ENCODE measurements around the gene JUN. TPM values are rescaled to one million over a fixed set of nuclear protein-coding genes. Genes with fewer than 3 reads are reported as not detected.
A peak's percentile ranks its signal among the peaks of the same experiment; 100 is the strongest.

The JUN gene
- total and polyA plus RNA-seq, 7 donors, result 42.8 to 233 (median 132) TPM

- no peak overlapping the region for H3K4me3 ChIP-seq
- no peak for TF ChIP-seq EP300 (IDR thresholded peaks at IDR 0.05)
- TF ChIP-seq POLR2AphosphoS5 (IDR thresholded peaks at IDR 0.05), result no peak
- no peak for TF ChIP-seq POLR2A (IDR thresholded peaks at IDR 0.05)
- TF ChIP-seq CTCF (IDR thresholded peaks at IDR 0.05), result no peak
- H3K27me3 ChIP-seq, result no peaks in the 10 kb centered on the region
- no peak for DNase-seq
- intact Hi-C loops (cut with DNase I), result no loop called here
- peak overlapping the region; percentile 70 to 83 (median 76) for H3K27ac ChIP-seq
- 51 to 83% methylated on average over 7 of the region's 7 CpGs for whole genome bisulfite sequencing, 2 donors
- H3K36me3 ChIP-seq, result no peaks in the 10 kb centered on the region
- H3K4me1 ChIP-seq, result peaks cover 0 to 19% (median 17%) of the 10 kb centered on the region in 4 donors
- no peaks in the 10 kb centered on the region for H3K9me3 ChIP-seq
These were observed 29.0 kb downstream of the JUN start for GRCh38 chr1:58754683-58755467.

- TF ChIP-seq POLR2AphosphoS5 (IDR thresholded peaks at IDR 0.05), result no peak
- intact Hi-C loops (cut with DNase I), result no loop called here
- Histone ChIP-seq H3K9me3 (no peaks in the 10 kb centered on the region), H3K4me1 (peaks cover 0 to 19% (median 17%) of the 10 kb centered on the region in 4 donors), H3K27ac (peak overlapping the region in 3 of 4 donors; percentile 74 to 83 (median 79)), H3K36me3 (no peaks in the 10 kb centered on the region), H3K4me3 (no peak overlapping the region), H3K27me3 (no peaks in the 10 kb centered on the region)
- no peak for DNase-seq
- WGBS, 2 donors, result 90 to 95% methylated on average over 3 of the region's 3 CpGs
These were observed 29.7 kb downstream of the JUN start for GRCh38 chr1:58754073-58754613.

GRCh38 chr1:58753431-58753866 is 30.4 kb downstream of the JUN start:
- peaks cover 0 to 19% (median 17%) of the 10 kb centered on the region in 4 donors for H3K4me1 ChIP-seq
- no peaks in the 10 kb centered on the region for H3K27me3 ChIP-seq
- DNase-seq, result no peak
- intact Hi-C loops (cut with DNase I), result no loop called here
- no peak overlapping the region for H3K4me3 ChIP-seq
- H3K9me3 ChIP-seq, result no peaks in the 10 kb centered on the region
- no peak for TF ChIP-seq CTCF (IDR thresholded peaks at IDR 0.05)
- TF ChIP-seq POLR2AphosphoS5 (IDR thresholded peaks at IDR 0.05), result no peak
- TF ChIP-seq EP300 (IDR thresholded peaks at IDR 0.05), result no peak
- no peak for TF ChIP-seq POLR2A (IDR thresholded peaks at IDR 0.05)
- H3K36me3 ChIP-seq, result no peaks in the 10 kb centered on the region
- H3K27ac ChIP-seq, result peak overlapping the region in 2 of 4 donors; percentile 22 to 64
- WGBS, 2 donors, result 83 to 90% methylated on average over 4 of the region's 4 CpGs

GRCh38 chr1:58749646-58750045 is 34.2 kb downstream of the JUN start:
- H3K4me3 ChIP-seq, result no peak overlapping the region
- no peaks in the 10 kb centered on the region for H3K36me3 ChIP-seq
- no peaks in the 10 kb centered on the region for H3K27me3 ChIP-seq
- H3K27ac ChIP-seq, result no peak overlapping the region
- no peak for DNase-seq
- H3K9me3 ChIP-seq, result no peaks in the 10 kb centered on the region
- H3K4me1 ChIP-seq, result peaks cover 0 to 1% (median under 1%) of the 10 kb centered on the region in 4 donors
- 92 to 93% methylated on average over 1 of the region's 1 CpG for WGBS, 2 donors
- no peak for TF ChIP-seq CTCF (IDR thresholded peaks at IDR 0.05)
- no peak for TF ChIP-seq POLR2A (IDR thresholded peaks at IDR 0.05)
- no peak for TF ChIP-seq EP300 (IDR thresholded peaks at IDR 0.05)
- TF ChIP-seq POLR2AphosphoS5 (IDR thresholded peaks at IDR 0.05), result no peak
- intact Hi-C loops (cut with DNase I), result loop anchor here (10.0 kb wide), 1 partner anchor 1195 kb away; no protein-coding TSS in a partner anchor

GRCh38 chr1:58748666-58749065 is 35.2 kb downstream of the JUN start:
- 41 to 55% methylated on average over 3 of the region's 3 CpGs for WGBS, 2 donors

More at GRCh38 chr1:58748666-58749065, 35.2 kb downstream of the JUN start:
- no peaks in the 10 kb centered on the region for H3K36me3 ChIP-seq
- intact Hi-C loops (cut with DNase I), result loop anchor here (10.0 kb wide), 1 partner anchor 1196 kb away; no protein-coding TSS in a partner anchor
- no peak overlapping the region for H3K27ac ChIP-seq
- no peaks in the 10 kb centered on the region for H3K27me3 ChIP-seq
- no peak overlapping the region for H3K4me3 ChIP-seq
- DNase-seq, result no peak
- TF ChIP-seq CTCF (IDR thresholded peaks at IDR 0.05) (no peak), POLR2AphosphoS5 (IDR thresholded peaks at IDR 0.05) (no peak), POLR2A (IDR thresholded peaks at IDR 0.05) (no peak)
- H3K4me1 ChIP-seq, result no peaks in the 10 kb centered on the region
- no peaks in the 10 kb centered on the region for H3K9me3 ChIP-seq
